GM21526 (cell line): ENCODE data around the gene EVA1B.

Experiments
- ATAC-seq: cut with Tn5 transposase; IDR thresholded peaks from one replicate; pipeline ENCODE4 v1.9.1; 2021; ENCODE audit warnings: moderate library complexity; ENCODE audit not compliant: unreplicated experiment, low FRiP score

The EVA1B gene

DNA sequence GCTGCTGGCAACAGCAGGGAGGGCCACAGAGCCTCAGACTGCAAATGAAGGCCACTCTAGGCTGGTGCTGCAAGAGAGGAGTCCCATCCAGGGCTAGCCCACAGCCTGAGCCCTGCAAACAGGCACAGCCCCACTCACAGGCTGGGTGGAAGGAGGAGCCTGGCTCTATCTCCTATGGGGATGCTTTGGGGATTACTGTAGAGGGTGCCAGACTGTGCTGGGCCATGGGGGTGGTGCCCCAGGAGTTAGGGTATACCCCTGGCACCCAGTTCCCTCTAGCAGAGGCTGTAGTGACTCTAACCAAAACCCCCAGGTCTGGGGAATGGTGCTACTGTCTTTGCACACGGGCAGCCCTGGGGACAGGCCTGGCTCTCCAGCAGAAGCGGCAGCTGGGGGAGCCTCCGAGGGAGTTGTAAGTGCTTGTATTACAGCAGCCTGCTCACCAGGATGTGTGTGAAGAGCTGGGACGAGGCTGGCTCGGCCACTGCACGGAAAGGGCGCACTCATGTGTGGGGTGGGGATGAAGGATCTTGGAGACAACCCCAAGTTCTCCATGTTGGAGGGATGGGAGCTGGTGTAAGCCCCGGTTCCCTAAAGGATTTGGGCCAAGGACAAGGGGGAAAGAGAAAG is 23.4 kb upstream of the EVA1B start:
- ATAC-seq = no peak

DNA sequence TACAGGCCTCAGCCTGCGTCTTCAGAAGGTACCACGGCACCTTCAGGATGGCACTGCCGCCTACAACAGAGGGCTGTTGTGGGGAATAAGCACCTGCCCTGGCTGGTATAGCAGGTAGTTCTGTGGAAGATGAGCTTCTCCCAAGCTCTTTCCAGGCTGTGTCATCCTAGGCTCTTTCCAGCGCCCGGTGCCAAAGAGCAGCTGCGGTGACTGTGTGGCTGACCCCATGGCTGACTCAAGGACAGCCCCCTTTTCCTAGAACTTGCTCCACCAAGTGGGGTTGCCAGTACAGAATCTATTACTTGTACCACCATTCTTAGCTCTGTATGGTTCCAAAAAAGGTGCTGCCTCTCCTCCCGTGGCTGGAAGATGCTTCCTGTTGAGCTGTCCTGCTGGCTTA is 21.9 kb upstream of the EVA1B start:
- ATAC-seq = no peak

DNA sequence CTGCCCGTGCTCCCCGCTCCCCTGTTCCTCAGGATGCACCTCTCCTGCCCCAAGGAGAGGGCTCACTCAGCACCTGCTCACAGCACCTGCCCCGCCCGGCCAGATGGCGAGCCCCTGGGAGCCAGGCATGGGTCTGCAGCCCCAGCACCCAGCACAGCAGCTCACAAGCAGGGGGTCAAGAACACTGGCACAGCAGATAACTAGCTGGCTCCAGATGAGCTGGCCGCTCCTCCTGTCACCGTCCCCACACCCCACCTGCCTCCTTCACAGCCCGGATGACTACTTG is 20.9 kb upstream of the EVA1B start:
- no peak for ATAC-seq

- no peak for ATAC-seq
These were observed 20.4 kb upstream of the EVA1B start for GRCh38 chr1:36343651-36344394.

DNA sequence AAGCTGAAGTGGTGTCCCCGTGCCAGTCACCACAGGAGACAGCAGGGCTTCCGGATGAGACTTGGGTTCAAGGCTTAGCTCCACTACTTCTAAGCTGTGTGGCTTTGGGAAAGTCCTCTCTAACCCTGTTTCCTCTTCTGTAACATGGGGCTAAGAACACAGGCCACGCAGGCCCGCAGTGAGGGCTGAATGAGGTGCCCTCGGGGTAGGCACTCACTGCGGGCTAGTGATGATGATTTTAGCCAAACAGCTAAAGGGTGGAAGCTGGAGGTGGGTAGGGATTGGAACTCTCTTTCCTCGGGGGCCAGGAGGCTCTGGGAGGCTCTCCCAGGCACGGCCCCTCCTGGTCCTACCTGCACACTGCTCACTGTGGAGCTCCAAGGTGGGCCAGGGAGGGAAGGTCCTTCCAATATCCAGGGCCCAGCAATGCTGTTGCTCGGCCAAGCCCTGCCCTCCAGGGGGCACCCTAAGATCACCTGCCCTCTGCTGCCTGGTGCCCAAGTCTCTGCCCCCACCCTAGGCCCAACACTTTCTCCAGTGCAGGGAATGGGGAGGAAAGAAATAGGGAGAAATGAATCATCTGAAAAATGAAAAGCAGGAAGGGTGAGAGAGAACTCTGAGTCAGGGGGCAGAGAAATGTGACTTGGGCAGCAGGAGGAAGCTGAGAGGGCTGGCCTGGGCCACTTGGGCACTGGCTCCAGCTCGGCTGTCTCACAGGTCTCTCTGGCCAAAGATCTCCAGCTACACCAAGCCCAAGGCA is 19.2 kb upstream of the EVA1B start:
- no peak for ATAC-seq

- no peak for ATAC-seq
These were observed 18.3 kb upstream of the EVA1B start for GRCh38 chr1:36341626-36342320.

- ATAC-seq = no peak
These were observed 16.2 kb upstream of the EVA1B start for GRCh38 chr1:36339615-36340014.

DNA sequence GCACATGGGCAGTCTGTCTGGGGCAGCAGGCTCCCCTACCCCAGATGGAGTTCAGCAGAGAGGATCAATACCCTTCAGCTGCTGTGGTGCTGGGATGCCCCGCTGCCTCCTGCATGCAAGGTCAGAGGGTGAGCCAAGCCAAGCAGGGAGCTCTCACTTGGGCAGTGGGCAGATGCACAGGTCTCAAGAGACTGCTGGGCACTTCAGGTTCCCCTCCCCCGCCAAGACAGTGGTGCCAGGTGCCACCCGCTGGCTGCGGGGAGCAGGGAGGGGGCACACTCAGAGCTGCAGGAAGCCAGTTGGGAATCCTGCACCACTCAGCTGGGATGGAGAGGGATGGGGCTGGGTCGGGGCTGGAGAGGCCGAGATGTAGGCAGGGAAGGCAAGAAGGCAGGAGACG is 15.8 kb upstream of the EVA1B start:
- ATAC-seq = no peak

DNA sequence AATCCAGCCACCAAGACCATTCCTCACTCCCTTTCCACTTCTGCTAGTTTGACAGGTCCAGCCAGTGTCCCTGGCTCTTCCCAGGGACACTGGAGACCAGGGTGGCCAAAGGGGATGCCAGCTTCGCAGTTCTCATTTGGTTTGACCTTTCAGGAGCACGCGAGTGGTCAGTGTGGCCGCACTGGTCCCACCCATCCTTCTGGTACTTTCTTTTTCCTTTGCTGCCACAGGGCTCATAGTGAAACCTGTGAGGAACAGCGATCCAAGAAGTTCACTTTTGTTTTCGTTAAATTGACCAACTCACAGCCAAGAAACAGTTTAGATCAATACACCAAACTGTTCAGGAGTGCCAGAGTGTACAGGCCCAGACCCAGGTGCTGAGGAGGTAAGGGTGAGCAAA is 14.4 kb upstream of the EVA1B start:
- ATAC-seq = no peak

DNA sequence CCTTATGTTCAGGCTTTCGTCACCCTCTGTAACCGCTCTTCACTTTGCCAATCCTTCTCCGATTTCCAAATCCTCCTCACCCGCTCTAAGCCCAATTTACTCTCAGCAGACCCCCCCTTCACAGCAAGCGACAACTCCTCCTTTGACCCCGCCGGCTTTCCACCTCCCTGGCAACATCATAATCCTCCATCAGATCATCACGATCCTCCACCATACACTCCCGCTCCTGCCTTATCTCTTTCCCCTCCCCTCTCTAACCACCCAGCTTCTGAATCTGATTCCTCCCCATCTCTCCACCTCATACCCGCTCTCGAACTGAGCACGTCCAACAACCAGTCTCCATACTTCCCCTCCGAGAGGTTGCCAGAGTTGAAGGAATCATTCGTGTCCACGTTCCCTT is 7.5 kb upstream of the EVA1B start:
- ATAC-seq = no peak

DNA sequence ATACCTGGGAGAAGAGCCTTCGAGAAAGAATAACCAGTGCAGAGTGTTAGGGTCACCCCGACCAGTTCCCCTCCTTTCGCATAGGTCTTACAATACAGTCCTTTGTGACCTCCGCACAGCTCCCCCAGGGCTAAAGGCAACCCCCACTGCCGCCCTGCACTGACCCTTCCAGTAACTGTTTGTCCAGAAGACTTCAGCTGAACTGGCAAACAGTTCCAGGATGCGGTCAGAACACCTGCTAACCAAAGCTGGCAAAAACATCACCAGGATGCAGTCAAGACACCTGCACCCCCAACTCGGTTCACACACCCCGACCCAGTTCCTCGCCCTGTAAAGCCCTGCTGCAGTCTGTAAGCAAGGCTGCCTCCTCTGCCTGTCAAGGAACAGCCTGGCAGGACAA is 6.4 kb upstream of the EVA1B start:
- no peak for ATAC-seq

GRCh38 chr1:36328713-36329112 is 5.3 kb upstream of the EVA1B start:
- no peak for ATAC-seq

GRCh38 chr1:36328088-36328480 is 4.6 kb upstream of the EVA1B start:
- no peak for ATAC-seq

- no peak for ATAC-seq
These were observed 4.1 kb upstream of the EVA1B start for GRCh38 chr1:36327421-36328087.

- ATAC-seq = no peak
These were observed 3.1 kb upstream of the EVA1B start for GRCh38 chr1:36326499-36326898.

DNA sequence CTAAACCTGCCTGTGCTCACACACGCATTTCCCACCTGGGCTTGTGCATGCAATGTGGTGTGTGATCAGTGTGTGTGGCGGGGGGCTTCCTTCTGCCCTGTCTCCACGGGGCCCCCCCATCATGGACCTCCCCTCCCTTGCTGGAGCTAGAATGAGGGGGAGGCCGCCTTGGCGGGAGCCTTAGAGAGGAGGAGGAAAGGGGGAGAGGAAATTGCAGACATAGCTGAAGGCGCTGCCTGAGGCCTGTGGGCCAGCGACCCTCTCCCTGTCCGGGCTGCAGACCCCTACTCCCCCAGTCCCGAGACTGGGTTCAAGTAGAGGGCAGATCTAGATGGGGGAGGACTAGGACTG is 883 bp upstream of the EVA1B start:
- ATAC-seq = no peak

GRCh38 chr1:36322786-36323635 is 434 bp downstream of the EVA1B start:
- no peak for ATAC-seq

- no peak for ATAC-seq
These were observed 1.2 kb downstream of the EVA1B start for GRCh38 chr1:36322041-36322785.
